HCT116 (cell line): ENCODE data around the gene DDX1. TPM values are rescaled to one million over a fixed set of nuclear protein-coding genes. Genes with fewer than 3 reads are reported as not detected.

Source experiments
- ATAC-seq: fragments of 200-7000 bp; cut with Tn5 transposase; 2 replicates; pipeline ENCODE4 v1.9.1; 2020; ENCODE audit warnings: mild to moderate bottlenecking, moderate library complexity
- BruUV-seq: library from RNA; stranded (reverse); fragments of 400-500 nt; replicated peaks from 2 replicates; lab custom pipeline; 2021; lab: Mats Ljungman, UMichigan
- CTCF ChIA-PET: fragments of 300-600 bp; sonication (Branson Sonifier 250); formaldehyde crosslinking; loops from one replicate; lab custom pipeline; 2021; ENCODE audit warnings: antibody characterized with exemption; lab: Charles Lee
- POLR2A ChIA-PET: fragments of 300-600, 350-600 bp; sonication (Branson Sonifier 250); formaldehyde crosslinking; loops from one replicate; lab custom pipeline; 2021; ENCODE audit warnings: antibody characterized with exemption; lab: Charles Lee
- RAD21 ChIA-PET, 2 experiments: fragments of 300-600 bp; sonication (Branson Sonifier 250); formaldehyde crosslinking; loops; one replicate each; lab custom pipeline; 2023; ENCODE audit warnings: low total read pairs in 2 of 2; ENCODE audit not compliant: uncharacterized antibody in 2 of 2, unreplicated experiment in 2 of 2, low non-redundant PET in 1 of 2; lab: Charles Lee
- DNase-seq: peaks from one replicate; pipeline ENCODE4 v3.0.0-alpha.2; 2010; ENCODE audit warnings: low read depth, low spot score
- H2AFZ ChIP-seq: fragments of 200-600 bp; shearing (Covaris generic), sonication (generic); 2 replicates; pipeline ENCODE4 v1.6.1; 2017; ENCODE audit warnings: low read depth, mixed run types, mixed read lengths, antibody characterized with exemption, low read length; ENCODE audit not compliant: poor library complexity, severe bottlenecking
- H3K27ac ChIP-seq: 2 replicates; pipeline ENCODE4 v1.5.1; 2012; ENCODE audit warnings: low read depth, low read length
- H3K27me3 ChIP-seq: fragments of 200-600 bp; sonication (generic); 2 replicates; pipeline ENCODE4 v1.6.1; 2016; ENCODE audit warnings: mixed run types, low read length, mixed read lengths; ENCODE audit not compliant: insufficient read depth
- H3K36me3 ChIP-seq, 2 experiments: fragments of 200-500 bp in 1 of 2; fragments of 200-600 bp in 1 of 2; sonication (Bioruptor generic) in 1 of 2; sonication (generic) in 1 of 2; 2 replicates each; pipeline versions ENCODE4 v1.5.1 to v1.6.1; 2014 to 2016; ENCODE audit warnings: low read length in 2 of 2, inconsistent platforms in 1 of 2, mixed read lengths in 1 of 2, mixed run types in 1 of 2; ENCODE audit not compliant: insufficient read depth in 2 of 2, control insufficient read depth in 1 of 2
- H3K4me1 ChIP-seq, 2 experiments: fragments of 200-600 bp in 1 of 2; sonication (generic) in 1 of 2; 2 replicates each; pipeline versions ENCODE4 v1.5.1 to v1.6.1; 2012 to 2017; ENCODE audit warnings: low read length in 2 of 2, inconsistent platforms in 1 of 2, mild to moderate bottlenecking in 1 of 2, mixed read lengths in 1 of 2, mixed run types in 1 of 2, moderate library complexity in 1 of 2; ENCODE audit not compliant: insufficient read depth in 2 of 2, control insufficient read depth in 1 of 2
- H3K4me2 ChIP-seq: fragments of 200-600 bp; sonication (generic); 2 replicates; pipeline ENCODE4 v1.6.1; 2017; ENCODE audit warnings: mixed run types, low read length, mixed read lengths
- H3K4me3 ChIP-seq, 2 experiments: fragments of 200-600 bp in 1 of 2; sonication (generic) in 1 of 2; replicated peaks in 1 of 2; 2 replicates each; pipeline ENCODE4 v1.5.1; 2011 to 2016; ENCODE audit warnings: low read length in 2 of 2, control low read depth in 1 of 2, low read depth in 1 of 2, mild to moderate bottlenecking in 1 of 2, mixed read lengths in 1 of 2, mixed run types in 1 of 2
- H3K79me2 ChIP-seq: fragments of 200-600 bp; sonication (generic); 2 replicates; pipeline ENCODE4 v1.6.1; 2017; ENCODE audit warnings: mild to moderate bottlenecking, mixed run types, low read length, moderate library complexity, mixed read lengths; ENCODE audit not compliant: insufficient read depth
- H3K9ac ChIP-seq: fragments of 200-600 bp; sonication (generic); 2 replicates; pipeline ENCODE4 v1.6.1; 2016; ENCODE audit warnings: low read length, mixed read lengths
- H3K9me2 ChIP-seq: fragments of 200-600 bp; sonication (generic), shearing (Covaris generic); 2 replicates; pipeline ENCODE4 v1.6.1; 2017; ENCODE audit warnings: mixed run types, mild to moderate bottlenecking, moderate library complexity; ENCODE audit not compliant: insufficient read depth
- H3K9me3 ChIP-seq, 2 experiments: fragments of 200-500 bp in 1 of 2; fragments of 200-600 bp in 1 of 2; sonication (Bioruptor generic) in 1 of 2; sonication (generic) in 1 of 2; 2 replicates each; pipeline ENCODE4 v1.6.1; 2014 to 2017; ENCODE audit warnings: low read length in 2 of 2, mixed read lengths in 2 of 2, inconsistent platforms in 1 of 2, low read depth in 1 of 2, mild to moderate bottlenecking in 1 of 2, mixed run types in 1 of 2, moderate library complexity in 1 of 2; ENCODE audit not compliant: control insufficient read depth in 1 of 2, insufficient read depth in 1 of 2
- H4K20me1 ChIP-seq: fragments of 200-600 bp; sonication (generic), shearing (Covaris generic); 2 replicates; pipeline ENCODE4 v1.6.1; 2017; ENCODE audit warnings: mixed run types, mild to moderate bottlenecking, moderate library complexity; ENCODE audit not compliant: insufficient read depth
- ATF3 ChIP-seq: IDR thresholded peaks from 2 replicates; pipeline ENCODE4 v1.6.1; 2012
- CTCF ChIP-seq, 3 experiments: fragments of 200-600 bp in 1 of 3; sonication (generic) in 1 of 3; IDR thresholded peaks in 2 of 3; conservative IDR thresholded peaks in 1 of 3; 2 replicates each; pipeline ENCODE4 v1.5.1; 2012 to 2017; ENCODE audit warnings: low read depth in 2 of 3, low read length in 2 of 3, antibody characterized with exemption in 1 of 3, borderline replicate concordance in 1 of 3, control low read depth in 1 of 3, mild to moderate bottlenecking in 1 of 3, mixed read lengths in 1 of 3, mixed run types in 1 of 3, moderate library complexity in 1 of 3; ENCODE audit not compliant: insufficient read depth in 1 of 3
- EGR1 ChIP-seq: IDR thresholded peaks from 2 replicates; pipeline ENCODE4 v1.6.1; 2012; ENCODE audit warnings: low read depth
- EZH2phosphoT487 ChIP-seq: fragments of 200-600 bp; IDR thresholded peaks from 2 replicates; pipeline ENCODE4 v1.6.1; 2018; ENCODE audit warnings: antibody characterized with exemption, borderline replicate concordance
- FOSL1 ChIP-seq: IDR thresholded peaks from 2 replicates; pipeline ENCODE4 v1.6.1; 2012; ENCODE audit warnings: low read depth
- POLR2AphosphoS5 ChIP-seq: IDR thresholded peaks from 2 replicates; pipeline ENCODE4 v1.6.1; 2011; ENCODE audit warnings: mild to moderate bottlenecking, low read depth, low read length, moderate library complexity
- REST ChIP-seq: IDR thresholded peaks from 2 replicates; pipeline ENCODE4 v1.6.1; 2012; ENCODE audit warnings: low read depth
- TCF7L2 ChIP-seq: IDR thresholded peaks from 2 replicates; pipeline ENCODE4 v1.7.0; 2011; ENCODE audit warnings: borderline replicate concordance, inconsistent platforms; ENCODE audit not compliant: insufficient read depth, insufficient read length; ENCODE audit errors: extremely low read depth
- YY1 ChIP-seq: IDR thresholded peaks from 2 replicates; pipeline ENCODE4 v1.6.1; 2011; ENCODE audit warnings: low read length, low read depth, moderate library complexity, mild to moderate bottlenecking; ENCODE audit not compliant: insufficient replicate concordance; ENCODE audit errors: extremely low read depth
- ZFX ChIP-seq: fragments of 450-650 bp; IDR thresholded peaks from 2 replicates; pipeline ENCODE4 v1.6.1; 2017
- intact Hi-C: fragments of 100-400 bp; cut with micrococcal nuclease; formaldehyde crosslinking; loops from 2 replicates; pipeline ENCODE4 v1.10.0; 2022
- total RNA-seq: library from RNA; stranded (reverse); gene quantifications from one replicate; pipeline ENCODE4 v1.2.1, GENCODE V29; 2021; ENCODE audit not compliant: unreplicated experiment

The DDX1 gene
- total RNA-seq, 1 experiment from 2014 or later = 117 TPM

GRCh38 chr2:15566912-15567311, 24.8 kb upstream of the DDX1 start:
- H3K4me3 ChIP-seq = no peak overlapping the region
- RAD21 ChIA-PET = no interaction called here
- POLR2A ChIA-PET = no interaction called here
- H3K4me2 ChIP-seq = no peak overlapping the region
- H3K27ac ChIP-seq = no peak overlapping the region
- H4K20me1 ChIP-seq = no peaks in the 10 kb centered on the region
- CTCF ChIA-PET = interaction anchor here (1.4 kb wide), 1 partner anchor 10 kb away, joined by 11 read pairs; no protein-coding TSS in a partner anchor
- ATAC-seq (no peak), DNase-seq (no peak)
- no peaks in the 10 kb centered on the region for H3K36me3 ChIP-seq
- no peak overlapping the region for H2AFZ ChIP-seq
- no peaks in the 10 kb centered on the region for H3K79me2 ChIP-seq
- intact Hi-C loops = no loop called here
- H3K27me3 ChIP-seq = no peaks in the 10 kb centered on the region
- H3K9ac ChIP-seq = no peak overlapping the region
- no peaks in the 10 kb centered on the region for H3K9me2 ChIP-seq
- TF ChIP-seq ZFX (no peak), ATF3 (no peak), EZH2phosphoT487 (no peak), REST (no peak), YY1 (no peak), POLR2AphosphoS5 (no peak), TCF7L2 (no peak), FOSL1 (no peak), EGR1 (no peak), CTCF (IDR thresholded peaks at IDR 0.05 in 2 of 3, conservative IDR thresholded peaks at IDR 0.05 in 1 of 3; ENCODE audit: borderline replicate concordance in 1 of 3, insufficient read depth in 1 of 3, low read depth in 2 of 3, low read length in 2 of 3) (no peak)
- H3K4me1 ChIP-seq = peaks cover 0 to under 1% of the 10 kb centered on the region in 2 experiments; a peak in 2 of 4 replicates
- no peaks in the 10 kb centered on the region for H3K9me3 ChIP-seq
- BruUV-seq = no TSS peak
